Pancreas (tissue), 10 donors: ENCODE data around the gene IRF8. TPM values are rescaled to one million over a fixed set of nuclear protein-coding genes. Genes with fewer than 3 reads are reported as not detected.

Experiments used
- ATAC-seq, 4 donors: fragments of 200-7000 bp; cut with Tn5 transposase; one replicate each; pipeline versions ENCODE4 v1.8.0 to v1.9.1; 2020; ENCODE audit warnings: mild to moderate bottlenecking in 4 of 4, moderate library complexity in 4 of 4
- DNase-seq, 6 donors: peaks; one replicate each; pipeline ENCODE4 v3.0.0-alpha.2; 2020
- FAIRE-seq: peaks from 2 replicates; lab custom pipeline; 2012; peaks lifted over from hg19 to GRCh38; lab: Jason Lieb, UNC
- H3K27ac ChIP-seq, 4 donors: fragments of 200-600 bp; sonication (generic); 1 replicate in 3 of 4; 2 replicates in 1 of 4; pipeline versions ENCODE4 v1.5.0 to v1.8.0; 2020
- H3K27me3 ChIP-seq, 4 donors: fragments of 200-600 bp; one replicate each; pipeline ENCODE4 v1.8.0; 2021
- H3K36me3 ChIP-seq, 3 donors: fragments of 200-600 bp; sonication (generic) in 1 of 3; one replicate each; pipeline versions ENCODE4 v1.5.0 to v1.8.0; 2020 to 2021
- H3K4me1 ChIP-seq, 3 donors: fragments of 200-600 bp; one replicate each; pipeline ENCODE4 v1.8.0; 2021
- H3K4me3 ChIP-seq, 4 donors: fragments of 200-600 bp; sonication (generic) in 2 of 4; one replicate each; pipeline versions ENCODE4 v1.5.0 to v1.8.0; 2020 to 2021
- H3K9me3 ChIP-seq, 4 donors: fragments of 200-600 bp; one replicate each; pipeline ENCODE4 v1.8.0; 2021
- CTCF ChIP-seq, 4 donors: fragments of 200-600 bp; sonication (generic) in 3 of 4; IDR thresholded peaks; one replicate each; pipeline versions ENCODE4 v1.5.0 to v1.8.0; 2021; ENCODE audit warnings: antibody characterized with exemption in 4 of 4
- WGBS, 2 donors: extraction: QIAGEN DNeasy Blood & Tissue Kit; methylation state at CpG; one replicate each; pipeline ENCODE4 v1.1.7; 2013; 5-methylcytosine and 5-hydroxymethylcytosine counted together
- intact Hi-C, 3 donors: fragments of 100-400 bp; cut with DNase I; formaldehyde crosslinking; loops; one replicate each; pipeline versions ENCODE4 v1.11.1 to v1.14.2; 2022
- polyA plus RNA-seq, 2 donors: library from polyadenylated mRNA; stranded (reverse); fragments of 200-250 nt; gene quantifications; one replicate each; pipeline ENCODE4 v1.2.3, GENCODE V29; 2013
- total RNA-seq, 6 donors: library from RNA; stranded (reverse); fragmentation: NEBNext Ultra II Directional in 4 of 6; extraction: Animal tissue kit (Norgen Biotek cat#: 25700) in 4 of 6; gene quantifications; one replicate each; pipeline versions ENCODE4 v1.2.1 to v1.2.4, GENCODE V29; 2021 to 2023
- donor health status: healthy with polysubstance abuse.
- donor health status: DM: no; HTN: no; CAD: no; lungs with moderate emphysema.
- donor health status: DM: no; HTN: no; CAD: no.
- donor health status: control.
- donor health status: control.
- donor health status: Bipolar disorder and iron deficiency.
- donor health status: DM: yes; HTN: yes; CAD: no.
- donor health status: DM: no; HTN: no; CAD: no.
- donor health status: DM: no; HTN: no; CAD: no.
- donor health status: DM: yes; HTN: yes; CAD: no.

IRF8 gene
- total and polyA plus RNA-seq, 8 donors = 0.92 to 18.2 (median 6.9) TPM

GRCh38 chr16:85914423-85914794 lies 15.4 kb downstream of the IRF8 start:
- WGBS, 2 donors = 89 to 94% methylated on average over 17 of the region's 17 CpGs
- no peak for TF ChIP-seq CTCF (IDR thresholded peaks at IDR 0.05)
- Histone ChIP-seq H3K9me3 (no peaks in the 10 kb centered on the region), H3K4me3 (no peak overlapping the region), H3K36me3 (no peaks in the 10 kb centered on the region), H3K27ac (peak overlapping the region in 1 of 4 donors; percentile 21), H3K27me3 (no peaks in the 10 kb centered on the region), H3K4me1 (peaks cover 6 to 12% (median 11%) of the 10 kb centered on the region in 3 donors)
- FAIRE-seq = no peak
- intact Hi-C loops = no loop called here
- DNase-seq = no peak
- no peak for ATAC-seq

GRCh38 chr16:85915125-85915845 lies 16.3 kb downstream of the IRF8 start:
- Histone ChIP-seq H3K4me1 (peaks cover 6 to 12% (median 11%) of the 10 kb centered on the region in 3 donors), H3K9me3 (no peaks in the 10 kb centered on the region), H3K27me3 (no peaks in the 10 kb centered on the region), H3K36me3 (no peaks in the 10 kb centered on the region), H3K4me3 (no peak overlapping the region), H3K27ac (peak overlapping the region in 1 of 4 donors; percentile 21)
- intact Hi-C loops = no loop called here
- peak in 3 of 6 donors; percentile 72 to 89 (median 78) for DNase-seq
- peak in 3 of 4 donors; percentile 46 to 84 (median 50) for ATAC-seq
- 85 to 87% methylated on average over 20 of the region's 20 CpGs for WGBS, 2 donors
- FAIRE-seq = no peak
- no peak for TF ChIP-seq CTCF (IDR thresholded peaks at IDR 0.05)

- no peak overlapping the region for H3K4me3 ChIP-seq
- peak overlapping the region in 1 of 4 donors; percentile 38 for H3K27ac ChIP-seq
- no peaks in the 10 kb centered on the region for H3K27me3 ChIP-seq
- H3K36me3 ChIP-seq = peaks cover 0 to 5% (median 0%) of the 10 kb centered on the region in 3 donors
- H3K4me1 ChIP-seq = peaks cover 6 to 12% (median 11%) of the 10 kb centered on the region in 3 donors
- WGBS, 2 donors = 52 to 54% methylated on average over 20 of the region's 20 CpGs
- H3K9me3 ChIP-seq = no peaks in the 10 kb centered on the region
- no peak for TF ChIP-seq CTCF (IDR thresholded peaks at IDR 0.05)
- DNase-seq (peak in 5 of 6 donors; percentile 69 to 91 (median 82)), ATAC-seq (peak; percentile 80 to 91 (median 86)), FAIRE-seq (no peak)
- intact Hi-C loops = no loop called here
These were observed 17.4 kb downstream of the IRF8 start for GRCh38 chr16:85916141-85916890.

- DNase-seq (no peak), FAIRE-seq (no peak), ATAC-seq (no peak)
- no peak overlapping the region for H3K27ac ChIP-seq
- no peaks in the 10 kb centered on the region for H3K9me3 ChIP-seq
- WGBS, 2 donors = 79 to 83% methylated on average over 6 of the region's 6 CpGs
- H3K36me3 ChIP-seq = peaks cover 0 to 5% (median 0%) of the 10 kb centered on the region in 3 donors
- no peaks in the 10 kb centered on the region for H3K27me3 ChIP-seq
- no peak overlapping the region for H3K4me3 ChIP-seq
- no peak for TF ChIP-seq CTCF (IDR thresholded peaks at IDR 0.05)
- intact Hi-C loops = no loop called here
- H3K4me1 ChIP-seq = peaks cover 6 to 12% (median 11%) of the 10 kb centered on the region in 3 donors
These were observed 18.1 kb downstream of the IRF8 start for GRCh38 chr16:85917012-85917411.
